Ishikawa (cell line): Measurements from ENCODE around the gene CALML4.

ENCODE experiments used
- CREB1 ChIP-seq: IDR thresholded peaks from 2 replicates; pipeline ENCODE4 v1.6.1; 2012; ENCODE audit warnings: low read depth
- EGR1 ChIP-seq: IDR thresholded peaks from 2 replicates; pipeline ENCODE4 v1.6.1; 2012
- EP300 ChIP-seq: IDR thresholded peaks from 2 replicates; pipeline ENCODE4 v1.6.1; 2012; ENCODE audit warnings: borderline replicate concordance
- FOXM1 ChIP-seq: IDR thresholded peaks from 2 replicates; pipeline ENCODE4 v1.6.1; 2012; ENCODE audit warnings: low read depth, borderline replicate concordance
- NFIC ChIP-seq: IDR thresholded peaks from 2 replicates; pipeline ENCODE4 v1.6.1; 2012
- RAD21 ChIP-seq: IDR thresholded peaks from 2 replicates; pipeline ENCODE4 v1.6.1; 2012; ENCODE audit warnings: low read depth
- REST ChIP-seq: IDR thresholded peaks from 2 replicates; pipeline ENCODE4 v1.6.1; 2012; ENCODE audit warnings: low read depth, mild to moderate bottlenecking
- TCF12 ChIP-seq: IDR thresholded peaks from 2 replicates; pipeline ENCODE4 v1.6.1; 2012; ENCODE audit warnings: low read depth
- TEAD4 ChIP-seq: IDR thresholded peaks from 2 replicates; pipeline ENCODE4 v1.6.1; 2012
- YY1 ChIP-seq: IDR thresholded peaks from 2 replicates; pipeline ENCODE4 v1.6.1; 2012; ENCODE audit warnings: low read depth
- ZBTB7A ChIP-seq: IDR thresholded peaks from 2 replicates; pipeline ENCODE4 v1.6.1; 2012; ENCODE audit warnings: low read depth
- TF ChIP-seq, protein P1 (sequence below): IDR thresholded peaks from 2 replicates; pipeline ENCODE4 v1.6.1; 2012
- TF ChIP-seq, protein P2 (sequence below): IDR thresholded peaks from 2 replicates; pipeline ENCODE4 v1.6.1; 2012

CALML4 gene

DNA sequence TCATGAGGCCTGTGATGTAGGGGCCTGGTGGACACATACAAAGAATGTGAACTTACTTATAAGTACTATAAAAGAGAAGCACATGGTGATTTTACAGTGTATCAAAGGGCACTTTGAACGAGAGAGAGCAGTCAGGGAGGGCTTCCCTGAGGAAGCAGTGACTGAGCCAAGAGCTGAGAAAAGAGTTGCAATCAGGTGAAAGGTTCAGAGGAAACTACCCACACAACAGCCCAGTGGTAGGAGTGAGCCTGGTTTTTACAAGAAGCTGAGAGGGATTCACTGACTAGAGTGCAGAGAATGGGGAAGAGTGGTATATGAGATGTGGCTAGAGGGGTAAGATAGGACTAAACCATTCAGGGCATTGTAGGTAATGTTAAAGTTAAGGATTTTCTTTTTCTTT, 57.1 kb downstream of the CALML4 start:
- TF ChIP-seq TCF12 (no peak), YY1 (no peak), CREB1 (no peak), FOXM1 (no peak)

- TF ChIP-seq FOXM1 (no peak), ZBTB7A (no peak), EP300 (no peak), EGR1 (no peak), TEAD4 (no peak), REST (no peak), TCF12 (no peak), YY1 (no peak), NFIC (no peak)
- TF ChIP-seq, protein P1, sequence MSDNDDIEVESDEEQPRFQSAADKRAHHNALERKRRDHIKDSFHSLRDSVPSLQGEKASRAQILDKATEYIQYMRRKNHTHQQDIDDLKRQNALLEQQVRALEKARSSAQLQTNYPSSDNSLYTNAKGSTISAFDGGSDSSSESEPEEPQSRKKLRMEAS = no peak
- TF ChIP-seq, protein P2, sequence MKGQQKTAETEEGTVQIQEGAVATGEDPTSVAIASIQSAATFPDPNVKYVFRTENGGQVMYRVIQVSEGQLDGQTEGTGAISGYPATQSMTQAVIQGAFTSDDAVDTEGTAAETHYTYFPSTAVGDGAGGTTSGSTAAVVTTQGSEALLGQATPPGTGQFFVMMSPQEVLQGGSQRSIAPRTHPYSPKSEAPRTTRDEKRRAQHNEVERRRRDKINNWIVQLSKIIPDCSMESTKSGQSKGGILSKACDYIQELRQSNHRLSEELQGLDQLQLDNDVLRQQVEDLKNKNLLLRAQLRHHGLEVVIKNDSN = no peak
These were observed 59.4 kb downstream of the CALML4 start for GRCh38 chr15:68145706-68146105.

- no peak for TF ChIP-seq RAD21
- TF ChIP-seq NFIC = no peak
- no peak for TF ChIP-seq TEAD4
- no peak for TF ChIP-seq EP300
- no peak for TF ChIP-seq FOXM1
These were observed 61.3 kb downstream of the CALML4 start for GRCh38 chr15:68143785-68144184.

DNA sequence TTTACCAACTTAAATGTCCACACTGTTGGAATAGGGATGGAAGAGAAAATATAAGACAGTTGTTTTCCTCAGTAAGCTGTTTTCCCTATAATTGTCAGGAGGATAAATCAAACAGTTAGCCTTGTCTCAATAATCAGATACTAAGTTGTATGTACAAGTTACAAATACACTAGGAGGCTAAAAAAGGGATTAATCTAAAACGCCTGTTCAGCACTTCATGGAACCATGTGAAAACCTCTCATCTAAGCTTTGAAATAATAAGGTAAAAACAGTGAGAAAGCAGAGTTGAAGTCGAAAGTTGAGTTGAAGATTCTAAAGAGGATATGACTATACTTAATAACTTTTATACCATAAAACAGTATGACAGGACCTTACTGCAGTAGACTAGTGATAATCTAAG, 62.0 kb downstream of the CALML4 start:
- TF ChIP-seq, protein P1 = no peak
- TF ChIP-seq ZBTB7A = no peak
